KMS-11 (cell line): ENCODE data around the gene RPTOR.
A peak's percentile ranks its signal among the peaks of the same experiment; 100 is the strongest.

Experiments
- H2AFZ ChIP-seq: fragments of 200-600 bp; sonication (generic); 2 replicates; pipeline ENCODE4 v1.6.1; 2016; ENCODE audit warnings: antibody characterized with exemption, mixed run types, low read depth
- H3K27ac ChIP-seq: fragments of 200-600 bp; sonication (generic); 2 replicates; pipeline ENCODE4 v1.6.1; 2016; ENCODE audit warnings: mild to moderate bottlenecking, mixed run types
- H3K27me3 ChIP-seq: fragments of 200-600 bp; sonication (generic); 2 replicates; pipeline ENCODE4 v1.6.1; 2017; ENCODE audit warnings: mild to moderate bottlenecking, low read depth, mixed run types, moderate library complexity; ENCODE audit not compliant: insufficient read depth
- H3K36me3 ChIP-seq: fragments of 200-600 bp; sonication (generic); 2 replicates; pipeline ENCODE4 v1.6.1; 2017; ENCODE audit warnings: mild to moderate bottlenecking, mixed run types; ENCODE audit not compliant: insufficient read depth
- H3K4me1 ChIP-seq: fragments of 200-600 bp; sonication (generic); 2 replicates; pipeline ENCODE4 v1.6.1; 2016; ENCODE audit warnings: mild to moderate bottlenecking, low read depth, mixed run types; ENCODE audit not compliant: poor library complexity, severe bottlenecking
- H3K4me2 ChIP-seq: fragments of 200-600 bp; sonication (generic); 2 replicates; pipeline ENCODE4 v1.7.0; 2016; ENCODE audit warnings: mild to moderate bottlenecking, mixed run types
- H3K4me3 ChIP-seq: fragments of 200-600 bp; sonication (generic); IDR thresholded peaks from 2 replicates; pipeline ENCODE4 v1.6.1; 2017; ENCODE audit warnings: low read depth, low read length, mixed read lengths; ENCODE audit not compliant: insufficient read depth
- H3K79me2 ChIP-seq: fragments of 200-600 bp; sonication (generic); 2 replicates; pipeline ENCODE4 v1.6.1; 2016; ENCODE audit warnings: low read depth, mixed run types; ENCODE audit not compliant: insufficient read depth
- H3K9ac ChIP-seq: fragments of 200-600 bp; sonication (generic); 2 replicates; pipeline ENCODE4 v1.6.1; 2016; ENCODE audit warnings: mild to moderate bottlenecking, mixed run types
- H4K20me1 ChIP-seq: fragments of 200-600 bp; sonication (generic); 2 replicates; pipeline ENCODE4 v1.6.1; 2016; ENCODE audit warnings: mild to moderate bottlenecking, mixed run types; ENCODE audit not compliant: insufficient read depth
- CTCF ChIP-seq: fragments of 200-600 bp; sonication (generic); conservative IDR thresholded peaks from 2 replicates; pipeline ENCODE4 v1.6.1; 2017; ENCODE audit warnings: low read depth, mild to moderate bottlenecking, antibody characterized with exemption, low read length, moderate library complexity, mixed read lengths

The RPTOR gene

DNA sequence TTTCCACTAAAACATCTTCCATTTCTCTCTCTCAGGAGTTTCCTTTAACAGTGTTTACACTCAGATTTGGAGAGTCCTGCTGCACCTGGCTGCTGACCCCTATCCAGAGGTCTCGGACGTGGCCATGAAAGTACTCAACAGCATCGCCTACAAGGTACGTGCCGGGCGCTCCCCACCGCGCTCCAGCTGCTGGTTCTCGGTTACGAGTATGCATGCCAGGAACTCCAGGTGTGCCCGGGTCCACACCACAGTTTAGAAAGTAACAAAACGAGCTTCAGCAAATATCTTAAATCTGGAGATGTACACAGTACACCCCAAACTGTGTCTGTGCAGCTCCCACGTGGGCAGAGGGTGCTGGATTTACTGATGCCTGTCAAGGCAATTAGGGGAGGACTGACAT is 364.1 kb downstream of the RPTOR start:
- no peaks in the 10 kb centered on the region for H4K20me1 ChIP-seq
- H2AFZ ChIP-seq, result no peak overlapping the region
- peaks cover 68% of the 10 kb centered on the region for H3K4me1 ChIP-seq
- peak overlapping the region; percentile 100 for H3K4me2 ChIP-seq
- H3K9ac ChIP-seq, result peak overlapping the region; percentile 83
- peak overlapping the region; percentile 100 for H3K27ac ChIP-seq
- no peak overlapping the region for H3K4me3 ChIP-seq
- no peak for TF ChIP-seq CTCF
- H3K27me3 ChIP-seq, result no peaks in the 10 kb centered on the region
- no peaks in the 10 kb centered on the region for H3K36me3 ChIP-seq
- H3K79me2 ChIP-seq, result no peaks in the 10 kb centered on the region

DNA sequence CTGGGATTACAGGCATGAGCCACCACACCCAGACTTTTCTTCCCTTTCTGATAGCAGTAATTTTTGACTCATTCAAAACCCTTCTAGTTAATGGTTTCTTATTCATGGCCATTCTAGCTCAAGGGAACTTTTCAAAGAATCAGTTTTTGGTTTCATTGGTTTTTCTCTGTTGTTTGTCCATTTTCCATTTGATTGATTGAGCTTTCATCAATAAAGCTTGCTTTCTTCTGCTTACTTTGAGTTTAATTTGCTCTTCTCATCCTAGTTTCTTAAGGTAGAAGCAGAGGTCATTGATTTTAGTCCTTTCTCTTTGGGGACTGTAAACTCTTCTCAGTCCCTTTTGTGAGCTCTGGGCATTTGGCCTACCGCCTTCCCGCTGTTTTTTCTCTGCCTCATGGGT is 365.0 kb downstream of the RPTOR start:
- no peaks in the 10 kb centered on the region for H4K20me1 ChIP-seq
- no peak overlapping the region for H3K4me3 ChIP-seq
- peak overlapping the region; percentile 100 for H3K27ac ChIP-seq
- H2AFZ ChIP-seq, result peak overlapping the region; percentile 15; the same call in 1 of the 2 replicates
- H3K79me2 ChIP-seq, result no peaks in the 10 kb centered on the region
- H3K27me3 ChIP-seq, result no peaks in the 10 kb centered on the region
- no peak for TF ChIP-seq CTCF
- H3K9ac ChIP-seq, result peak overlapping the region; percentile 83
- H3K4me1 ChIP-seq, result peaks cover 61% of the 10 kb centered on the region
- H3K4me2 ChIP-seq, result peak overlapping the region; percentile 100
- no peaks in the 10 kb centered on the region for H3K36me3 ChIP-seq

DNA sequence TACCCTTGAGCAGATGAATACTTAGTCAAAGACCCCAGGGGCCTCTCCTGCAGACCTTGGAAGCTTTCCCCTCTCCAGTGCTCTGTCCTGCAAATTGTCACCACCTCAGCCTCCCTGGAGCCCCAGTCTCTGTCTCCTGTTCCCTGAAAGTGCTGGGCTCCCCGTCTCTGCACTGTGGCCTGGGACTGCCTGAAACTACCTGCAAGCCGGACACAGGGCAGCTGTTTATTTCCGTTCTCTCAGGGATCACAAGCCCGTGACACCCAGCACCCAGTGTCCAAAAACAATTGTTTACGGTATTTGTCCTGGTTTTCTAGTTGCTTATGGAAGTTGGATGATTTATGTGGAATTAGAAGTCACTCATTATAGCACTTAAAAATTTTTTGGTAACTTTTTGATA is 365.4 kb downstream of the RPTOR start:
- H3K4me3 ChIP-seq, result no peak overlapping the region
- no peak for TF ChIP-seq CTCF
- H4K20me1 ChIP-seq, result no peaks in the 10 kb centered on the region
- peak overlapping the region; percentile 100 for H3K27ac ChIP-seq
- H3K27me3 ChIP-seq, result no peaks in the 10 kb centered on the region
- H3K9ac ChIP-seq, result peak overlapping the region; percentile 83
- H3K4me2 ChIP-seq, result peak overlapping the region; percentile 100
- no peaks in the 10 kb centered on the region for H3K79me2 ChIP-seq
- H2AFZ ChIP-seq, result peak overlapping the region; percentile 15; the same call in 1 of the 2 replicates
- peaks cover 57% of the 10 kb centered on the region for H3K4me1 ChIP-seq
- no peaks in the 10 kb centered on the region for H3K36me3 ChIP-seq

DNA sequence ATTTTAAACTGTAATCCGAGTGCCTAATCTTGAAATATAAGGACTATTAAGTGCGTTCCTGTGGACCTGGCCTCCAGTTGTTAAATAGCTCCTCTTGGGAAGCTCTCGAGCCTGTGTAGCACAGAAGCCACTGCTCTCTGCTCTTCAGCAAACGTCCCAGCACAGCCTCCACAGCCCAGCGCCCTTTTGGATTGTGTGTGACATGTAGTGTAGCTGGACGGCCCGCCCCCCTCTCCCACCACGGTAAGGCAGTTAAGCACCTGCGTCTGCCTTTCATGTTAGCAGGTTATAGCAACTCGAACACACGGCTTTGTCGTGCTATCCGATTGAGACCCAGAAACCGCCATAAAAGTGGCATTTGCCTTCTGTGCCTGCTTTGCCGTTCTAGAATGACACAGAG is 367.8 kb downstream of the RPTOR start:
- Histone ChIP-seq H3K27me3 (no peaks in the 10 kb centered on the region), H3K4me3 (no peak overlapping the region), H4K20me1 (no peaks in the 10 kb centered on the region), H2AFZ (no peak overlapping the region), H3K27ac (no peak overlapping the region), H3K9ac (no peak overlapping the region), H3K4me2 (no peak overlapping the region), H3K79me2 (no peaks in the 10 kb centered on the region), H3K36me3 (no peaks in the 10 kb centered on the region), H3K4me1 (peaks cover 51% of the 10 kb centered on the region)
- no peak for TF ChIP-seq CTCF
